HepG2 (cell line): Measurements from ENCODE around the gene PCIF1. TPM values are rescaled to one million over a fixed set of nuclear protein-coding genes. Genes with fewer than 3 reads are reported as not detected.
A peak's percentile ranks its signal among the peaks of the same experiment; 100 is the strongest.

Experiments used
- ELF3 ChIP-seq: IDR thresholded peaks from 2 replicates; pipeline ENCODE4 v1.6.1; 2016; ENCODE audit warnings: missing genetic modification reagents, missing compliant biosample characterization
- HES4 ChIP-seq: sonication (generic); formaldehyde crosslinking; IDR thresholded peaks from 2 replicates; pipeline ENCODE4 v1.9.0; 2021; ENCODE audit warnings: mild to moderate bottlenecking, missing genetic modification reagents, borderline replicate concordance
- HNRNPLL ChIP-seq: fragments of 200-400 bp; formaldehyde crosslinking; IDR thresholded peaks from 2 replicates; pipeline ENCODE4 v1.6.1; 2017; ENCODE audit warnings: mild to moderate bottlenecking, low read depth, low read length; ENCODE audit not compliant: poor library complexity, severe bottlenecking
- KMT2A ChIP-seq: sonication (generic); formaldehyde crosslinking; IDR thresholded peaks from 2 replicates; pipeline ENCODE4 v1.4.0; 2020; ENCODE audit warnings: missing genetic modification reagents
- POLR2AphosphoS2 ChIP-seq: IDR thresholded peaks from 2 replicates; pipeline ENCODE4 v1.6.1; 2011; ENCODE audit warnings: low read depth, low read length, improper control_type of control experiment
- RBFOX2 ChIP-seq: fragments of 200-400 bp; formaldehyde crosslinking; IDR thresholded peaks from 2 replicates; pipeline ENCODE4 v1.6.1; 2017; ENCODE audit warnings: low read depth, mild to moderate bottlenecking, low read length
- RNF2 ChIP-seq: fragments of 450-650 bp; conservative IDR thresholded peaks from 2 replicates; pipeline ENCODE4 v1.6.1; 2016; ENCODE audit warnings: low read depth
- TEAD2 ChIP-seq: sonication (generic); formaldehyde crosslinking; IDR thresholded peaks from 2 replicates; pipeline ENCODE4 v1.9.0; 2021; ENCODE audit warnings: missing genetic modification reagents
- ZBTB1 ChIP-seq: sonication (generic); formaldehyde crosslinking; IDR thresholded peaks from 2 replicates; pipeline ENCODE4 v1.4.0; 2020; ENCODE audit warnings: missing genetic modification reagents, borderline replicate concordance
- ZNF34 ChIP-seq: sonication (generic); formaldehyde crosslinking; IDR thresholded peaks from 2 replicates; pipeline ENCODE4 v1.4.0; 2020; ENCODE audit warnings: mild to moderate bottlenecking, missing genetic modification reagents, borderline replicate concordance
- ZNF430 ChIP-seq: sonication (generic); formaldehyde crosslinking; IDR thresholded peaks from 2 replicates; pipeline ENCODE4 v1.9.0; 2021; ENCODE audit warnings: mild to moderate bottlenecking, missing genetic modification reagents
- ZNF496 ChIP-seq: sonication (generic); formaldehyde crosslinking; IDR thresholded peaks from 2 replicates; pipeline ENCODE4 v1.8.1; 2023; ENCODE audit warnings: mild to moderate bottlenecking, moderate library complexity, missing genetic modification reagents; ENCODE audit not compliant: insufficient replicate concordance
- ZNF552 ChIP-seq: sonication (generic); formaldehyde crosslinking; IDR thresholded peaks from 2 replicates; pipeline ENCODE4 v1.9.0; 2022; ENCODE audit warnings: missing genetic modification reagents, mild to moderate bottlenecking, borderline replicate concordance
- ZNF782 ChIP-seq: sonication (generic); formaldehyde crosslinking; IDR thresholded peaks from 2 replicates; pipeline ENCODE4 v1.4.0; 2020; ENCODE audit warnings: missing genetic modification reagents, mild to moderate bottlenecking, borderline replicate concordance
- ZNF792 ChIP-seq: IDR thresholded peaks from 2 replicates; pipeline ENCODE4 v1.6.1; 2016
- polyA plus RNA-seq, 8 experiments: library from polyadenylated mRNA; depleted of rRNA in 3 of 8; stranded (reverse) in 7 of 8; unstranded in 1 of 8; fragments of >200 nt; fragmentation: Illumina TruSeq in 4 of 8; extraction: Trizol in 4 of 8; gene quantifications; 2 replicates each; pipeline versions ENCODE4 v1.2.1 to v1.2.3, GENCODE V29; 2011 to 2016; ENCODE audit warnings: low read depth in 4 of 8, missing spikeins in 1 of 8, mixed read lengths in 1 of 8; ENCODE audit not compliant: insufficient read depth in 1 of 8
- total RNA-seq, 5 experiments: library from RNA; depleted of rRNA; stranded (reverse); fragments of >200 nt; fragmentation: Illumina TruSeq; extraction: Trizol; gene quantifications; 2 replicates each; pipeline ENCODE4 v1.2.3, GENCODE V29; 2016; ENCODE audit warnings: low read depth in 1 of 5
- TF ChIP-seq, protein P1 (sequence below): IDR thresholded peaks from 2 replicates; pipeline ENCODE4 v1.6.1; 2016; ENCODE audit warnings: mild to moderate bottlenecking, missing biosample characterization, missing genetic modification reagents
- TF ChIP-seq, protein P2 (sequence below): sonication (generic); formaldehyde crosslinking; IDR thresholded peaks from 2 replicates; pipeline ENCODE4 v1.4.0; 2020; ENCODE audit warnings: missing genetic modification reagents
- TF ChIP-seq, protein P3 (sequence below): sonication (generic); formaldehyde crosslinking; IDR thresholded peaks from 2 replicates; pipeline ENCODE4 v1.8.1; 2022; ENCODE audit warnings: low read depth, mild to moderate bottlenecking, missing genetic modification reagents
- TF ChIP-seq, protein P4 (sequence below): IDR thresholded peaks from 2 replicates; pipeline ENCODE4 v1.6.1; 2018; ENCODE audit warnings: missing genetic modification reagents
- TF ChIP-seq, protein P5 (sequence below), 2 experiments: fragments of 450-650 bp in 1 of 2; sonication (generic) in 1 of 2; formaldehyde crosslinking; IDR thresholded peaks; 2 replicates each; pipeline versions ENCODE4 v1.5.0 to v1.8.0; 2020 to 2022; ENCODE audit warnings: mild to moderate bottlenecking in 1 of 2, missing genetic modification reagents in 1 of 2
- TF ChIP-seq, protein P6 (sequence below): sonication (generic); formaldehyde crosslinking; conservative IDR thresholded peaks from 2 replicates; pipeline ENCODE4 v1.4.0; 2020; ENCODE audit warnings: missing genetic modification reagents

The PCIF1 gene
- total and polyA plus RNA-seq, 2 of the 13 experiments (the other 11 are each of a cell fraction or from before 2014, with no cell fraction given): 20.9 to 24.4 TPM

DNA sequence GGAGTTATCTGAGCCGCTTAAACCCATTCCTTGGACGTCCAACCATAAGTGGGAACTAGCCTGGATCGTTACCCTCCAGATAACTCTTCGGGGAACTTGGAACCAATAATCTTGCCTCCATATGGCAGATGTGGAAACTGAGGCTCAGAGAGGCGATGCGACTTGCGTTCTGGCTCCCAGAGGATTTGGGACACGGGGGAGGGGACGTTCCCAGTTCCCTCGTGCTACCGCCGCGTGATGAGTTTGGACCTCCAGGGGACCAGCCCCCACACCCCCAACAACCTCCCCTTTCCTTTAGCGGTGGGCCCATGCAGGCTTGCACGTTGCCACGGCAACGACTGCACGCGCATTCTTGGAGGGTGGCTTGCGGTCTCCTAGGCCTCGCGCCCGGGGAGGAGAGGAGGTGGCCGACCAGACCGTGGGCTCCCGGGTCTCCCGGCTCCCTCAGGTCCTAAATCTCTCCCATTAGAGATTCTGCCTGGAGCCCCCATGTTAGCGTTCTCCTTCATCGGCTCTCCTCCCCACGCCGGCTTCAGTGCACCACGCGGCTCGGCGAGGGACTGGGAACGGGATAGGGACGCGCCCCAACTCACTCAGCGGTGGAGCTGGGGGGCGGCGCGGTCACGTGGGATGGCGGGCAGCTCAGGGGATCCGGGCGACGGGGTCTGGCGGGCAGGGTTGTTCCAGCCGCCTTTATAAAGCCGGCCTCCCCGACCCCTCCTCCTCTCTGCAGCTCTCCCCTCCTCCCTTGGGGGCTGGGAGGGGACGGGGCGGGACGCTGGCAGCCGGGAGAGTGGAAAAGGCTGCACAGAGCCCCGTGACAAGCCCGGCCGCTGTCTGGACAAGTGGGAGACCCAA, 22.8 kb upstream of the PCIF1 start, which contains the start of gene PLTP (continued):
- TF ChIP-seq ZNF34 (CRISPR knock-in tag) (0 out of 2 replicates have a peak, but pooled peaks have one; percentile 64), TEAD2 (no peak), ZNF430 (no peak), ZNF782 (CRISPR knock-in tag) (no peak; the same call in 1 of the 2 replicates), ZBTB1 (no peak), POLR2AphosphoS2 (no peak), RBFOX2 (peak; percentile 60), KMT2A (CRISPR knock-in tag) (no peak), ZNF496 (CRISPR knock-in tag) (no peak), ZNF552 (no peak), ZNF792 (CRISPR knock-in tag) (no peak), RNF2 (no peak), HES4 (CRISPR knock-in tag) (peak; percentile 66; the same call in 1 of the 2 replicates), ELF3 (CRISPR knock-in tag) (no peak), HNRNPLL (no peak)
- TF ChIP-seq, protein P1, sequence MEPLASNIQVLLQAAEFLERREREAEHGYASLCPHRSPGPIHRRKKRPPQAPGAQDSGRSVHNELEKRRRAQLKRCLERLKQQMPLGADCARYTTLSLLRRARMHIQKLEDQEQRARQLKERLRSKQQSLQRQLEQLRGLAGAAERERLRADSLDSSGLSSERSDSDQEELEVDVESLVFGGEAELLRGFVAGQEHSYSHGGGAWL (CRISPR knock-in tag): no peak
- TF ChIP-seq, protein P2, sequence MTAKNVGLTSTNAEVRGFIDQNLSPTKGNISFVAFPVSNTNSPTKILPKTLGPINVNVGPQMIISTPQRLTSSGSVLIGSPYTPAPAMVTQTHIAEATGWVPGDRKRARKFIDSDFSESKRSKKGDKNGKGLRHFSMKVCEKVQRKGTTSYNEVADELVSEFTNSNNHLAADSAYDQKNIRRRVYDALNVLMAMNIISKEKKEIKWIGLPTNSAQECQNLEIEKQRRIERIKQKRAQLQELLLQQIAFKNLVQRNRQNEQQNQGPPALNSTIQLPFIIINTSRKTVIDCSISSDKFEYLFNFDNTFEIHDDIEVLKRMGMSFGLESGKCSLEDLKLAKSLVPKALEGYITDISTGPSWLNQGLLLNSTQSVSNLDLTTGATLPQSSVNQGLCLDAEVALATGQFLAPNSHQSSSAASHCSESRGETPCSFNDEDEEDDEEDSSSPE: no peak; the same call in 1 of the 2 replicates
- TF ChIP-seq, protein P3, sequence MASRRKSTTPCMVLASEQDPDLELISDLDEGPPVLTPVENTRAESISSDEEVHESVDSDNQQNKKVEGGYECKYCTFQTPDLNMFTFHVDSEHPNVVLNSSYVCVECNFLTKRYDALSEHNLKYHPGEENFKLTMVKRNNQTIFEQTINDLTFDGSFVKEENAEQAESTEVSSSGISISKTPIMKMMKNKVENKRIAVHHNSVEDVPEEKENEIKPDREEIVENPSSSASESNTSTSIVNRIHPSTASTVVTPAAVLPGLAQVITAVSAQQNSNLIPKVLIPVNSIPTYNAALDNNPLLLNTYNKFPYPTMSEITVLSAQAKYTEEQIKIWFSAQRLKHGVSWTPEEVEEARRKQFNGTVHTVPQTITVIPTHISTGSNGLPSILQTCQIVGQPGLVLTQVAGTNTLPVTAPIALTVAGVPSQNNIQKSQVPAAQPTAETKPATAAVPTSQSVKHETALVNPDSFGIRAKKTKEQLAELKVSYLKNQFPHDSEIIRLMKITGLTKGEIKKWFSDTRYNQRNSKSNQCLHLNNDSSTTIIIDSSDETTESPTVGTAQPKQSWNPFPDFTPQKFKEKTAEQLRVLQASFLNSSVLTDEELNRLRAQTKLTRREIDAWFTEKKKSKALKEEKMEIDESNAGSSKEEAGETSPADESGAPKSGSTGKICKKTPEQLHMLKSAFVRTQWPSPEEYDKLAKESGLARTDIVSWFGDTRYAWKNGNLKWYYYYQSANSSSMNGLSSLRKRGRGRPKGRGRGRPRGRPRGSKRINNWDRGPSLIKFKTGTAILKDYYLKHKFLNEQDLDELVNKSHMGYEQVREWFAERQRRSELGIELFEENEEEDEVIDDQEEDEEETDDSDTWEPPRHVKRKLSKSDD (CRISPR knock-in tag): no peak
- TF ChIP-seq, protein P4, sequence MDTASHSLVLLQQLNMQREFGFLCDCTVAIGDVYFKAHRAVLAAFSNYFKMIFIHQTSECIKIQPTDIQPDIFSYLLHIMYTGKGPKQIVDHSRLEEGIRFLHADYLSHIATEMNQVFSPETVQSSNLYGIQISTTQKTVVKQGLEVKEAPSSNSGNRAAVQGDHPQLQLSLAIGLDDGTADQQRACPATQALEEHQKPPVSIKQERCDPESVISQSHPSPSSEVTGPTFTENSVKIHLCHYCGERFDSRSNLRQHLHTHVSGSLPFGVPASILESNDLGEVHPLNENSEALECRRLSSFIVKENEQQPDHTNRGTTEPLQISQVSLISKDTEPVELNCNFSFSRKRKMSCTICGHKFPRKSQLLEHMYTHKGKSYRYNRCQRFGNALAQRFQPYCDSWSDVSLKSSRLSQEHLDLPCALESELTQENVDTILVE: no peak
- TF ChIP-seq, protein P5, sequence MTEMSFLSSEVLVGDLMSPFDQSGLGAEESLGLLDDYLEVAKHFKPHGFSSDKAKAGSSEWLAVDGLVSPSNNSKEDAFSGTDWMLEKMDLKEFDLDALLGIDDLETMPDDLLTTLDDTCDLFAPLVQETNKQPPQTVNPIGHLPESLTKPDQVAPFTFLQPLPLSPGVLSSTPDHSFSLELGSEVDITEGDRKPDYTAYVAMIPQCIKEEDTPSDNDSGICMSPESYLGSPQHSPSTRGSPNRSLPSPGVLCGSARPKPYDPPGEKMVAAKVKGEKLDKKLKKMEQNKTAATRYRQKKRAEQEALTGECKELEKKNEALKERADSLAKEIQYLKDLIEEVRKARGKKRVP (CRISPR knock-in tag; IDR thresholded peaks at IDR 0.05): no peak
- TF ChIP-seq, protein P6, sequence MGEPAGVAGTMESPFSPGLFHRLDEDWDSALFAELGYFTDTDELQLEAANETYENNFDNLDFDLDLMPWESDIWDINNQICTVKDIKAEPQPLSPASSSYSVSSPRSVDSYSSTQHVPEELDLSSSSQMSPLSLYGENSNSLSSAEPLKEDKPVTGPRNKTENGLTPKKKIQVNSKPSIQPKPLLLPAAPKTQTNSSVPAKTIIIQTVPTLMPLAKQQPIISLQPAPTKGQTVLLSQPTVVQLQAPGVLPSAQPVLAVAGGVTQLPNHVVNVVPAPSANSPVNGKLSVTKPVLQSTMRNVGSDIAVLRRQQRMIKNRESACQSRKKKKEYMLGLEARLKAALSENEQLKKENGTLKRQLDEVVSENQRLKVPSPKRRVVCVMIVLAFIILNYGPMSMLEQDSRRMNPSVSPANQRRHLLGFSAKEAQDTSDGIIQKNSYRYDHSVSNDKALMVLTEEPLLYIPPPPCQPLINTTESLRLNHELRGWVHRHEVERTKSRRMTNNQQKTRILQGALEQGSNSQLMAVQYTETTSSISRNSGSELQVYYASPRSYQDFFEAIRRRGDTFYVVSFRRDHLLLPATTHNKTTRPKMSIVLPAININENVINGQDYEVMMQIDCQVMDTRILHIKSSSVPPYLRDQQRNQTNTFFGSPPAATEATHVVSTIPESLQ: no peak
